K562 (cell line): ENCODE results near the gene ANP32B. TPM values are rescaled to one million over a fixed set of nuclear protein-coding genes. Genes with fewer than 3 reads are reported as not detected.

Experiments used
- BHLHE40 ChIP-seq: IDR thresholded peaks from 2 replicates; pipeline ENCODE4 v1.6.1; 2011; ENCODE audit warnings: low read length, improper control_type of control experiment
- CBFA2T2 ChIP-seq: fragments of 450-650 bp; conservative IDR thresholded peaks from 2 replicates; pipeline ENCODE4 v1.6.1; 2017; ENCODE audit warnings: mild to moderate bottlenecking
- CHD4 ChIP-seq: fragments of 200-600 bp; sonication (generic); IDR thresholded peaks from 3 replicates; pipeline ENCODE4 v1.6.1; 2012; ENCODE audit warnings: low read depth, mild to moderate bottlenecking, mixed read lengths, low read length, inconsistent platforms; ENCODE audit not compliant: insufficient read depth, insufficient replicate concordance, poor library complexity, severe bottlenecking
- ELK3 ChIP-seq: fragments of 450-650 bp; formaldehyde crosslinking; IDR thresholded peaks from 2 replicates; pipeline ENCODE4 v1.4.0; 2020; ENCODE audit warnings: mild to moderate bottlenecking
- FUS ChIP-seq: fragments of 200-400 bp; formaldehyde crosslinking; optimal IDR thresholded peaks from 2 replicates; pipeline ENCODE3; 2017; ENCODE audit warnings: low read depth, low read length
- GABPB2 ChIP-seq: fragments of 250-450 bp; sonication (Bioruptor Pico); conservative IDR thresholded peaks from 2 replicates; pipeline ENCODE4 v1.5.1; 2021; ENCODE audit warnings: mild to moderate bottlenecking
- GTF2A2 ChIP-seq: IDR thresholded peaks from 2 replicates; pipeline ENCODE4 v1.6.1; 2016; ENCODE audit warnings: mild to moderate bottlenecking, missing genetic modification characterization, missing compliant biosample characterization
- GTF2B ChIP-seq: IDR thresholded peaks from 2 replicates; pipeline ENCODE4 v1.6.1; 2011; ENCODE audit not compliant: insufficient read length; ENCODE audit errors: extremely low read depth
- JUNB ChIP-seq: fragments of 450-650 bp; formaldehyde crosslinking; conservative IDR thresholded peaks from 2 replicates; pipeline ENCODE4 v1.4.0; 2020; ENCODE audit warnings: mild to moderate bottlenecking
- KDM2B ChIP-seq: fragments of 250-450 bp; sonication (Bioruptor Pico); IDR thresholded peaks from 2 replicates; pipeline ENCODE4 v1.8.0; 2021; ENCODE audit warnings: mild to moderate bottlenecking, moderate library complexity
- KLF16 ChIP-seq: IDR thresholded peaks from 2 replicates; pipeline ENCODE4 v1.6.1; 2016; ENCODE audit warnings: antibody characterized with exemption
- MLLT1 ChIP-seq, 2 experiments: fragments of 450-650 bp; IDR thresholded peaks; 2 replicates each; pipeline ENCODE4 v1.6.1; 2016
- NR2F6 ChIP-seq: fragments of 450-650 bp; formaldehyde crosslinking; IDR thresholded peaks from 2 replicates; pipeline ENCODE4 v1.4.0; 2020; ENCODE audit warnings: mild to moderate bottlenecking
- SUPT5H ChIP-seq: fragments of 450-650 bp; IDR thresholded peaks from 2 replicates; pipeline ENCODE4 v1.6.1; 2016
- ZBTB2 ChIP-seq: fragments of 450-650 bp; IDR thresholded peaks from 2 replicates; pipeline ENCODE4 v1.6.1; 2016; ENCODE audit warnings: antibody characterized with exemption
- ZNF175 ChIP-seq: fragments of 200-800 bp; sonication (Bioruptor generic); IDR thresholded peaks from 2 replicates; pipeline ENCODE4 v1.6.1; 2016; ENCODE audit warnings: low read depth, mild to moderate bottlenecking, missing genetic modification characterization, missing compliant biosample characterization
- ZNF354B ChIP-seq: fragments of 250-450 bp; sonication (Bioruptor Pico); IDR thresholded peaks from 2 replicates; pipeline ENCODE4 v1.4.0; 2020
- ZNF780A ChIP-seq: fragments of 250-450 bp; sonication (Bioruptor Pico); IDR thresholded peaks from 2 replicates; pipeline ENCODE4 v1.5.0; 2021; ENCODE audit warnings: mild to moderate bottlenecking
- polyA plus RNA-seq, 8 experiments: library from polyadenylated mRNA; depleted of rRNA in 4 of 8; stranded (reverse) in 5 of 8; unstranded in 3 of 8; fragments of >200 nt; fragmentation: Nextera tagmentation in 2 of 8; fragmentation: Illumina TruSeq in 1 of 8; extraction: Ambion mirVana in 2 of 8; extraction: Trizol in 1 of 8; gene quantifications; 2 replicates each; pipeline versions ENCODE4 v1.2.1 to v1.2.3, GENCODE V29; 2011 to 2014; ENCODE audit warnings: inconsistent platforms in 1 of 8, missing spikeins in 1 of 8
- total RNA-seq, 7 experiments: library from RNA; depleted of rRNA in 6 of 7; stranded (reverse); fragments of >200 nt in 6 of 7; fragmentation: Illumina TruSeq in 2 of 7; extraction: Trizol in 2 of 7; gene quantifications; 2 replicates each; pipeline versions ENCODE4 v1.2.1 to v1.2.3, GENCODE V29; 2011 to 2021; ENCODE audit warnings: low replicate concordance in 1 of 7

Gene ANP32B
- total and polyA plus RNA-seq, 9 of the 15 experiments (the other 6 are each of a cell fraction or from before 2014, with no cell fraction given): 68.9 to 815 (median 141) TPM

- TF ChIP-seq ZNF175 (no peak), ELK3 (no peak), CHD4 (no peak), JUNB (CRISPR knock-in tag) (no peak), BHLHE40 (no peak; the same call in 1 of the 2 replicates), NR2F6 (no peak), ZNF780A (no peak), GTF2A2 (tag) (no peak), ZNF354B (no peak), KLF16 (no peak), CBFA2T2 (no peak), MLLT1 (IDR thresholded peaks at IDR 0.05) (no peak), GABPB2 (CRISPR knock-in tag) (no peak), SUPT5H (peak; percentile 95), FUS (peak; percentile 37), KDM2B (CRISPR knock-in tag) (peak; percentile 74; the same call in 1 of the 2 replicates), ZBTB2 (no peak), GTF2B (no peak)
These were observed 73.4 kb downstream of the ANP32B start, which contains the start of gene NANS (continued) for GRCh38 chr9:98056269-98057137.
